Left renal cortex interstitium (tissue), 4 donors: ENCODE measurements around the gene GPR176. TPM values are rescaled to one million over a fixed set of nuclear protein-coding genes. Genes with fewer than 3 reads are reported as not detected.
A peak's percentile ranks its signal among the peaks of the same experiment; 100 is the strongest.

ENCODE experiments used
- DNase-seq, 4 donors: peaks; one replicate each; pipeline ENCODE4 v3.0.0-alpha.2; 2013; ENCODE audit warnings: low read depth in 4 of 4, low spot score in 2 of 4, missing footprints in 1 of 4
- polyA plus RNA-seq, 4 donors: library from polyadenylated mRNA; unstranded; fragments of 120-200 nt; gene quantifications; one replicate each; pipeline ENCODE4 v1.2.1, GENCODE V29; 2013; ENCODE audit not compliant: insufficient read length in 4 of 4

The GPR176 gene
- polyA plus RNA-seq, 4 donors, result 13.5 to 16.5 (median 14.1) TPM

- no peak for DNase-seq
Measured at GRCh38 chr15:39936681-39937080, 16.6 kb upstream of the GPR176 start.

- no peak for DNase-seq
Measured at GRCh38 chr15:39936187-39936586, 16.1 kb upstream of the GPR176 start.

GRCh38 chr15:39935241-39935640 lies 15.2 kb upstream of the GPR176 start:
- DNase-seq, result no peak

- DNase-seq, result peak in 1 of 4 donors; percentile 50
Measured at GRCh38 chr15:39934397-39935071, 14.5 kb upstream of the GPR176 start.

GRCh38 chr15:39931615-39932014 lies 11.5 kb upstream of the GPR176 start:
- no peak for DNase-seq

GRCh38 chr15:39926526-39926925 lies 6.5 kb upstream of the GPR176 start:
- no peak for DNase-seq

GRCh38 chr15:39925112-39925842 lies 5.2 kb upstream of the GPR176 start:
- DNase-seq, result no peak

GRCh38 chr15:39924437-39924836 lies 4.4 kb upstream of the GPR176 start:
- no peak for DNase-seq

- DNase-seq, result no peak
Measured at GRCh38 chr15:39922462-39923092, 2.5 kb upstream of the GPR176 start.

- DNase-seq, result no peak
Measured at GRCh38 chr15:39921274-39921638, 1.2 kb upstream of the GPR176 start.

GRCh38 chr15:39920510-39921273 lies 626 bp upstream of the GPR176 start:
- peak in 3 of 4 donors; percentile 78 to 79 (median 79) for DNase-seq

GRCh38 chr15:39919411-39919747 lies 687 bp downstream of the GPR176 start:
- no peak for DNase-seq

- no peak for DNase-seq
Measured at GRCh38 chr15:39918688-39919385, 1.2 kb downstream of the GPR176 start.

GRCh38 chr15:39914977-39915376 lies 5.1 kb downstream of the GPR176 start:
- DNase-seq, result no peak

GRCh38 chr15:39909007-39909406 lies 11.1 kb downstream of the GPR176 start:
- DNase-seq, result no peak

GRCh38 chr15:39908186-39908585 lies 11.9 kb downstream of the GPR176 start:
- no peak for DNase-seq

- DNase-seq, result no peak
Measured at GRCh38 chr15:39907216-39907615, 12.8 kb downstream of the GPR176 start.

- no peak for DNase-seq
Measured at GRCh38 chr15:39904115-39904514, 16.0 kb downstream of the GPR176 start.

- no peak for DNase-seq
Measured at GRCh38 chr15:39898317-39898716, 21.7 kb downstream of the GPR176 start.

- no peak for DNase-seq
Measured at GRCh38 chr15:39896846-39897245, 23.2 kb downstream of the GPR176 start.

- DNase-seq, result no peak
Measured at GRCh38 chr15:39896101-39896500, 24.0 kb downstream of the GPR176 start.
